ENCODE measurements around the gene PRKCSH.
"Not testable (repeated sequence)": the region's sequence is repeated elsewhere in the genome, so short reads cannot be mapped to it uniquely, and the experiment has no call there.

PRKCSH gene

DNA sequence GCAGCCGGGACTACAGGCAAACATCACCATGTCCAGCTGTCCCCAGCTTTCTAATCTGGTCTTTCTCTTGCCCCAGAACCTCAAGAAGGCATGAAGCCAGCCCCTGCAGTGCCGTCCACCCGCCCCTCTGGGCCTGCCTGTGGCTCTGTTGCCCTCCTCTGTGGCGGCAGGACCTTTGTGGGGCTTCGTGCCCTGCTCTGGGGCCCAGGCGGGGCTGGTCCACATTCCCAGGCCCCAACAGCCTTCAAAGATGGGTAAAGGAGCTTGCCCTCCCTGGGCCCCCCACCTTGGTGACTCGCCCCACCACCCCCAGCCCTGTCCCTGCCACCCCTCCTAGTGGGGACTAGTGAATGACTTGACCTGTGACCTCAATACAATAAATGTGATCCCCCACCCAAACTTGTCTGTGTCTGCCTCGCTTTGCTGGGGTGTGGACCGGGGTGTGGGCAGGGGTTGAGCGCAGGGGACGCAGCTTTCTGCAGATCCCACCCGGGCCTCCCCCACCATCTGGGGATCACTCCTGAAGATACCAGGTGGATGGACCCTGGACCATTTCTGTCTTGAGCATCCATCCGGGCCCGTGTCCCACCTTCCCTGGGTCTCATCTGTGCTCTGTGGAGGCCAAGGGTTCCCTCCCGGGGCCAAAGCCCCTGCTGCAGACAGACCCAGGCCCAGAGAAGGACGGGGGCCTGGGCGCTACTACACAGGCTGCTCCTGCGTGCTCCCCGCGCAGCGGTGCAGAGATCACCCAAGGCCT lies 15.3 kb downstream of the PRKCSH start:
- no peak for DNase-seq (ENCODE audit: insufficient read length, low spot score)
- no peak for FAIRE-seq
- no peak for TF ChIP-seq POLR2A (IDR thresholded peaks at IDR 0.05; ENCODE audit: low read depth, low read length)

DNA sequence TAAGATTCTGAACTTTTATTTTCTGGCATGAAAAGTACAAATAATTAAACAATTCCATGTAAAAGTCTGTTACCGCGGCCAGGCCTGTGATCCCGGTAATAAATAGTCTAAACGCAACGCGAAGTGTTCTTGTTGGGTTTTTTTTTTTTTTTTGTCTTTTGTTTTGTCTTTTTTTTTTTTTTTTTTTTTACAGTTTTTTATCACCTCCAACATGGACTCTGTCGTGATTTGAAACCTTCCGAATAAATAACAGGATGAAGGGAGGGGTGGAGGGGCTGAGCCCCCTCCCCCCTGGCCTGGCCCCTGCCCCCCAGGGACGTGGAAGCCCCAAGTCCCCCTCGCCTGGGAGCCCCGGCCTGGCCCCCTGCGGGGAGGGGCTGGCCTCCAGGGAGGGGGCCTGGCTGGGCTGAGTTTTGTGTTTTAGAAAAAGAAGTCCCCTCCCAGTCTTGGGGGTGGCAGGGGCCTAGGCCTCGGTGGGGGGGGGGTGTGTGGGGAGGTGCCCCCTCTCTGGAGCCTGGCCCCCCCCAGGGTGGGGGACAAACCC lies 16.0 kb downstream of the PRKCSH start:
- no peak for TF ChIP-seq POLR2A (IDR thresholded peaks at IDR 0.05; ENCODE audit: low read depth, low read length)
- FAIRE-seq (no peak), DNase-seq (ENCODE audit: insufficient read length, low spot score) (no peak)

DNA sequence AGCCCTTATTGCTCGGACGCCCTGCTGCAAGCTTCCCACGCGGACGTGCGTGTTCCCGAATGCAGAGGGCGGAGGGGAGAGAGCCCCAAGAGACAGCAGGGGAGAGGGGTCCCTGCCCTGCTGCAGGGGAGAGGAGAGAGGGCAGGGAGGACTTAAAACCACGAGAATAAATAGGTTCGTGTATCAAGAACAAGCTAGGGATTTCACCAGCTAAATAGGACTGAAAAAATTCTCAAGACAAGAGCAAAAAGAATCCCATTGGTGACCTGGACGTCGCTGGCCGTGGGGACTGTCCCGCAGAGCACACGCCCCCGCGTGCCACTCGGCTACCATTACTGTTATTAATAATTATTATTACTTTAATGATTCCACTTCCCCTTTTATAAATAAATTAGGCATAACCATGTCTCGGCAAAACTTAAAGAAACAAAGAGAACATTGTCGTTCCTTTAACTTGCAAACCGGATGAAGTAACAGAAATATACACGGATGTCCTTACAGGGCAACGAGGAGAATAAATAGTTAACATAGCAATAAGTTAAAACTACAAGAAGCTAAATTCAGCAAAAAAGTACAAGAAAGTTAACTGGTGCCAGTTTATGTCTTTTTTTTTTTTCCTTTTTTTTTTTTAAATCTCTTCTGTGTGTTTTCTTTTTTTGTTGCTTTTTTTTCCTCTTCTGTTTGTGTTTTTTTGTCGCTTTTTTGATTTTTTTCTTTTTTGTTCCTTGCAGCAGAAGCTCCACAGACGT lies 16.6 kb downstream of the PRKCSH start:
- DNase-seq (ENCODE audit: insufficient read length, low spot score) (no peak), FAIRE-seq (no peak)
- TF ChIP-seq POLR2A (IDR thresholded peaks at IDR 0.05; ENCODE audit: low read depth, low read length), result no peak

DNA sequence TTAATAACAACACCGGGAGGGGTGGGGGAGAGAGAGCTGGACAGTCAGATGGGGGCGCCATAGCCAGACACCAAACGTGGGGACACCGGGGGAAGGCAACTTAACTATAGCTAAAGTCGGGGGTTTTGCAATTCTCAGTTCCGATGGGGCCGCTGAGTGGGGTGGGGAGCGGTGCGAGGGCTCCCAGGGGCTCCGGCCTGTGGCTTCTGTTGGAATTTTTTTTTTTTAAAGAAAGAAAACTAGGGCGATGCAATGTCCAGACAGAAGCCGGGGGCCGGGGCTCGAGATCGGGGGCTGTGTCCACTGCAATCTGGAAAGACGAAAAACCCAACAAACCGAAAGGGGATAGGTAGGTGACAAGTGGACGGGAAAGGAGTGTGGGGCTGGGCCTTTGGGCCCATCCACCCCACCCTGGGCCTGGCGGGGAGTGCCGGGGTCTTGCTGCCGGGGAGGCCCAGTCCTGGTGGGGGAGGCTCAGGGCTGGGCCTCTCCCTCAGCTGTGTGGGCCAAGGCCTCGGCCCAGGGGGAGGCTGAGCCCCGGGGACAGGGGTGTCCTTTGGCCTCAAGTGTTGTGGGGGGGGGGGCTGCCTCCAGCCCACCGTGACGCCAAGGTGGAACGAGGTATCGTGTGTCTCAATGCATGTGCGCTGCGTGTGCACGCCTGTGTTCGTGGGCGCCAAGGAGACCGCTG lies 17.3 kb downstream of the PRKCSH start:
- DNase-seq (ENCODE audit: insufficient read length, low spot score) (no peak), FAIRE-seq (no peak)
- TF ChIP-seq POLR2A (IDR thresholded peaks at IDR 0.05; ENCODE audit: low read depth, low read length), result no peak

DNA sequence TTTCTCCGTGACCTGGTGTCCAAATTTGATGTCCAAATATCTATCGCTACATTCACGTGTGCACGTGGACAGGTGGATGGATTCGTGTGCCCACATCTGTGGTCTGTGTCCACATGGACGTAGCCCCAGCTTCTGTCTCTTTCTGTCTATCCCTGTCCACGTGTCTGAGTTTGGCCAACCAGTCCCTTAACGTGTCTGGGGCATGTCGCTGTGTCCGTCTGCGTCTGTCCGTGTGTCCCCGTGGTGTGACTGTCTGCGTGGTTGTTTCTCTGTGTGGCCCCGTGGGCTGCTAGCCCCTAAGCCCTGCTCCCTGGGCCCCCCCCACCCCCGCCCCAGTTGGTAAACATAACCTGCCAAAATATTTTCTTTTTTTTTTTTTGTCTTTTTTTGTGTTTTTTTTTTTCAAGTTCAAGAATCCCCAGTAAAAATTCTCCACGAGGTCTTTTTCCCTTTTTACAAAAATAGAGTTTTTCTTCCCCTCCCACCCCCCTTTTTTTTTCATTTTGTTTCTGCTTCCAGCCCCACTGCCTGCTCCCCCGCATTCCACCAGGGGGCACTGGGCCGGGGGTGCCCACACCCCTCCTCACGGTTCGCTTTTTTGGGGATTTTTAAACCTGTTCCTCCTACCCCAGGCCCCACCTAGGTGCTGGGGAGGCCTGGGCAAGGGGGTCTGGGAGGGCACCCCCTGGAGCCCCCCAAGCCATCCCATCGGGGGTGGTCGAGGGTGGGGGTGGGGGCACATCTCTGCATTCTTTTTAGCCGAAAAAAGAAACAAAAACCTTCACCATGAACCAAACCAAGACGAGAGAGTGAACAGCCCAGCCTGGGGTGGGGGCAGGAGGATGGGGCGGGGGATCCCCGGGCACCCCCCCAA lies 18.3 kb downstream of the PRKCSH start:
- DNase-seq (ENCODE audit: insufficient read length, low spot score) (no peak), FAIRE-seq (no peak)
- no peak for TF ChIP-seq POLR2A (IDR thresholded peaks at IDR 0.05; ENCODE audit: low read depth, low read length)

DNA sequence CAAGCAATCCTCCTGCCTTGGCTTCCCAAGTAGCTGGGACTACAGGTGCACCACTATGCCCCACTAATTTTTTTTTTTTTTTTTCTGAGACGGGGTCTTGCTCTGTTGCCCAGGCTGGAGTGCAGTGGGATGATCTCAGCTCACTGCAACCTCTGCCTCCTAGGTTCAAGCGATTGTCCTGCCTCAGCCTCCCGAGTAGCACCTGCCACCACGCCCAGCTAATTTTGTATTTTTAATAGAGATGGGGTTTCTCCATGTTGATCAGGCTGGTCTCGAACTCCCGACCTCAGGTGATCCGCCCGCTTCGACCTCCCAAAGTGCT lies 19.8 kb downstream of the PRKCSH start:
- not testable (repeated sequence) for DNase-seq (ENCODE audit: insufficient read length, low spot score); FAIRE-seq

DNA sequence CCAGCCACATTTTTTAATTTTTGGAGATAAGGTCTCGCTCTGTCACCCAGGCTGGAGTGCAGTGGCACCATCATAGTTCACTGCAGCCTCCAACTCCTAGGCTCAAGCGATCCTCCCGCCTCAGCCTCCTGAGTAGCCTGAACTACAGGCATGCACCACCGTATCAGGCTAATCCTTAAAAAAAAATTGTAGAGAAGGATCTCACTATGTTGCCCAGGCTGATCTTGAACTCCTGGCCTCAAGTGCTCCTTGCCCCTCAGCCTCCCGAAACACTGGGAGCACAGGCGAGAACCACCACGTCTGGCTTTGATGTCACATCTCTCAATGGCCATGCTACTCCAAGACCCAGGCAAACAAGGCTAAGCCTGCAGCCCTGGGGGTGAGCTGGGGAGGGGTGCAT lies 21.2 kb downstream of the PRKCSH start:
- FAIRE-seq, result no peak
- no peak for DNase-seq (ENCODE audit: insufficient read length, low spot score)
- TF ChIP-seq POLR2A (IDR thresholded peaks at IDR 0.05; ENCODE audit: low read depth, low read length), result no peak

DNA sequence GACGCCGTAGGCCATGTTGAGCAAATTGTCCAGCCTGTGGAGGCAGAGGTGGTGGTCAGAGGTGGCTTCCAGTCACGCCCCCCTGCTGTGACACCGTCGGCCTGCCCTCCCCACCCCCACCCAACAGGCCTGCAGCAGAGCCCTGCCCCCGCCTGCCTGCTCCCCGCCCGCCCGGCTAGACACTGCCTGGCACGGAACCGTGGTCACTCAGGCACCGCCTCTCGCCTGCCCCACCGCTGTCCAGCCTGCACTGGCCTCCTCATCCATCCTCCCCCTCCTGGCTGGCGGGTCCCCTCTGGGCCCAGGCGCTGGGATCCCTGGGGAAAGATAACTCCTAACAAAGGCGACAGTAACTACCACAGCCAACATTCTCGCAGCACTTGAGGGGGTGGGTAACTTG lies 21.7 kb downstream of the PRKCSH start:
- DNase-seq (ENCODE audit: insufficient read length, low spot score) (no peak), FAIRE-seq (no peak)
- TF ChIP-seq POLR2A (IDR thresholded peaks at IDR 0.05; ENCODE audit: low read depth, low read length), result no peak

DNA sequence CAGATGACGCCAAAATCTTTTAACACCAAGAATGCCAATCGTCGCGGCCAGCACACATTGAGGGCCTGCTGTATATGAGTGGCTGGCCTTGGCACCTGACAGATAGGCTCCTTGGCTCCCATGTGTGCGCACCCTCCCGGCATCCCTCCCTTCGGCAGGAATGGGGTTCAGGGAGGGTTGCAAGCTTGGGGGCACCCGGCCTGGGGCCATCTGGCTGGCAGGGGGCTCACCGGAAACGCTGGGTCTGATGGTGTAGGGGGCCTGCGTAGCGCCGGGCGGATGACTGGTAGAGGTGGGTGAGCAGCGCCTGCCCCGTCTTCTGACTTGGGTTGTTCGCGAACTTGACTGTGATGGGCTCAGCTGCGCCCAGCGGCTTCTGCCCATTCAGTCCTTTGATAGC lies 22.4 kb downstream of the PRKCSH start:
- FAIRE-seq (no peak), DNase-seq (ENCODE audit: insufficient read length, low spot score) (no peak)
- TF ChIP-seq POLR2A (IDR thresholded peaks at IDR 0.05; ENCODE audit: low read depth, low read length), result no peak

DNA sequence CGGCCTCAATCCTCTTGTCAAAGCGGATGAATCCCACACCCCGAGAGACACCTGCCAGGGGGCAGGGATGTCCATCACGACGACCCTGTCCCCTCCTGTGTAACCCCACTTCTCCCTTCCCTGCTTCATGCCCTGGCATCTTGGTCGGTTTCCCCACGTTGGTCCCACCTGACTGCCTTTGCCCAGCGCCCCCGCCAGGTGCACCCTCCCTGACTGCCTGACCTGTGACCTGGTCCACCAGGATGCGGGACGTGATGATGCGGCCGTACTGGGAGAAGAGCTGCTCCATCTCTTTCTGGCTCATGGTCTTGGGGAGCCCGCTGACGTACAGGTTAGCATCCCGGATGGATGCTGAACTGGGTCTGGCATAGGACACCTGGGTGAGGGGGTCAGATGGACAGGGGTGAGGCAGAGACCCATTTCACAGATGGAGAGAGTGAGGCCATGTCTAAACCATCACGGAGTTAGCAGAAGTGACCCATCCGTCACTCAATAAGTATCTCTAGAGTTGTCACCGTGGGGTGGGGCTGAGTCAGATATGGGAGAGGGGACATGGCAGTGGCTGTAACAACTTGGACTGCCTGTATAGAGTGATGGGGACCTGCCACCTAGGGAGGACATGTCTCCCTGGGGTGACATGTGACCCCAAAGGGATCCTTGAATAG lies 22.9 kb downstream of the PRKCSH start:
- no peak for TF ChIP-seq POLR2A (IDR thresholded peaks at IDR 0.05; ENCODE audit: low read depth, low read length)
- DNase-seq (ENCODE audit: insufficient read length, low spot score) (no peak), FAIRE-seq (no peak)

DNA sequence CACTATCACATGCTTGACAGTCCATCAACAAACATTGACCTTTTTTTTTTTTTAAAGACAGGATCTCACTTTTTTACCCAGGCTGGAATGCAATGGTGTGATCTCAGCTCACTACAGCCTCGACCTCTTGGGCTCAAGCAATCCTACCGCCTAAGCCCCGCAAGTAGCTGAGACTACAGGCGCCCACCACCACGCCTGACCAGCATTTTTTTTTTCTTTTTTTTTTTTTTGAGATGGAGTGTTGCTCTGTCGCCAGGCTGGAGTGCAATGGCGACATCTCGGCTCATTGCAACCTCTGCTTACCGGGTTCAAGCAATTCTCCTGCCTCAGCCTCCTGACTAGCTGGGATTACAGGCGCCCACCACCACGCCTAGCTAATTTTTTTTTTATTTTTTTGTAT lies 23.5 kb downstream of the PRKCSH start:
- FAIRE-seq; DNase-seq (ENCODE audit: insufficient read length, low spot score): not testable (repeated sequence)

DNA sequence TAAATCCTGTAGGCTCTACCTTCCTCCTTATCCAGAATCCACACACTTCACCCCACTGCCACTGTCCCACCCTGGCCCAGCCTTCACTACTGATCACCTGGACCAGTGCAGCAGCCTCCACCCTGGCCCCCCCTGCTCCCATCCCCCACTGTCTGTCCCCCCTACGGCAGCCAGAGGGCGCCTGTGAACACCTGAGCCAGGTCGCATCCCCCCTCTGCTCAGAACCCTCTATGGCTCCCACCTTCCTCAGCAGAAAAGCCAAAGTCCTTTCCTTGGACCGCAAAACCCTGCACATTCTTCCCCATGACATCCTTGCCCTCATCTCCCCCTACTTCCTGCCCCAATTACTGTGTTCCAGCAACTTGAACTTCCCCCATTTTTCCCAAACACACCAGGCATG lies 24.8 kb downstream of the PRKCSH start:
- TF ChIP-seq POLR2A (IDR thresholded peaks at IDR 0.05; ENCODE audit: low read depth, low read length), result no peak
- DNase-seq (ENCODE audit: insufficient read length, low spot score), result no peak
- FAIRE-seq, result no peak

DNA sequence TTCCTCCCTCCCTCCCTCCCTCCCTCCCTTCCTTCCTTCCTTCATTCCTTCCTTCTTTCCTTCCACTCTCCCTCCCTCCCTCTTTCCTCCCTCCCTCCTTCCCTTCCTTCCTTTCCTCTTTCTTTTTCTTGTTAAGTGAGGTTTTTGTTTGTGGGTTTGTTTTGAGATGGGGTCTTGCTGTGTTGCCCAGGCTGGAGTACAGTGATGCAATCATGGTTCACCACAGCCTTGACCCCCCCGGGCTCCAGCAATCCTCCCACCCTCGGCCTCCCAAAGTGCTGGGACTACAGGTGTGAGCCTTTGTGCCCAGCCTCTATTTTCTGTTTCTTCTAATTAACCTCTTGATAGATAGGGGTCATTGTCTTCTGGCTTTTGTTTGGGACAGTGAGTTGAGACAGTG lies 26.0 kb downstream of the PRKCSH start:
- DNase-seq (ENCODE audit: insufficient read length, low spot score) (no peak), FAIRE-seq (no peak)
- TF ChIP-seq POLR2A (IDR thresholded peaks at IDR 0.05; ENCODE audit: low read depth, low read length), result no peak

All from H54 (cell line).